HepG2 (cell line): ENCODE results near the gene LYRM1. TPM values are rescaled to one million over a fixed set of nuclear protein-coding genes. Genes with fewer than 3 reads are reported as not detected.
A peak's percentile ranks its signal among the peaks of the same experiment; 100 is the strongest.

Source experiments
- ARID3A ChIP-seq: IDR thresholded peaks from 2 replicates; pipeline ENCODE4 v1.6.1; 2012; ENCODE audit warnings: low read depth, low read length, improper control_type of control experiment
- CHCHD3 ChIP-seq: sonication (generic); formaldehyde crosslinking; IDR thresholded peaks from 2 replicates; pipeline ENCODE4 v1.8.0; 2022; ENCODE audit warnings: mild to moderate bottlenecking, missing genetic modification reagents, moderate library complexity
- HNRNPH1 ChIP-seq: fragments of 200-400 bp; formaldehyde crosslinking; optimal IDR thresholded peaks from 2 replicates; pipeline ENCODE3; 2017; ENCODE audit warnings: mild to moderate bottlenecking, low read depth, low read length
- JUNB ChIP-seq: sonication (generic); formaldehyde crosslinking; IDR thresholded peaks from 2 replicates; pipeline ENCODE4 v1.8.0; 2022; ENCODE audit warnings: missing genetic modification reagents, mild to moderate bottlenecking, borderline replicate concordance
- KAT7 ChIP-seq: IDR thresholded peaks from 2 replicates; pipeline ENCODE4 v1.6.1; 2018; ENCODE audit warnings: borderline replicate concordance, missing compliant biosample characterization
- KDM2A ChIP-seq: sonication (generic); formaldehyde crosslinking; IDR thresholded peaks from 2 replicates; pipeline ENCODE4 v1.4.0; 2020; ENCODE audit warnings: low read depth, missing genetic modification reagents, borderline replicate concordance
- MIXL1 ChIP-seq: IDR thresholded peaks from 2 replicates; pipeline ENCODE4 v1.6.1; 2016
- NAIF1 ChIP-seq: sonication (generic); formaldehyde crosslinking; IDR thresholded peaks from 2 replicates; pipeline ENCODE4 v1.5.0; 2020; ENCODE audit warnings: mild to moderate bottlenecking, missing genetic modification reagents, borderline replicate concordance
- REST ChIP-seq, 2 experiments: IDR thresholded peaks; 2 replicates each; pipeline ENCODE4 v1.6.1; 2011 to 2012; ENCODE audit warnings: low read length in 2 of 2, borderline replicate concordance in 1 of 2, low read depth in 1 of 2, mild to moderate bottlenecking in 1 of 2, moderate library complexity in 1 of 2
- RFX1 ChIP-seq: fragments of 450-650 bp; IDR thresholded peaks from 2 replicates; pipeline ENCODE4 v1.6.1; 2017
- SNRNP70 ChIP-seq: fragments of 200-400 bp; formaldehyde crosslinking; IDR thresholded peaks from 2 replicates; pipeline ENCODE4 v1.6.1; 2017; ENCODE audit warnings: mild to moderate bottlenecking, low read depth, low read length, moderate library complexity
- STAT5B ChIP-seq: sonication (generic); formaldehyde crosslinking; IDR thresholded peaks from 2 replicates; pipeline ENCODE4 v1.4.0; 2020; ENCODE audit warnings: missing genetic modification reagents
- TBX3 ChIP-seq: fragments of 450-650 bp; IDR thresholded peaks from 2 replicates; pipeline ENCODE4 v1.6.1; 2017; ENCODE audit warnings: antibody characterized with exemption, mild to moderate bottlenecking, inconsistent platforms, borderline replicate concordance
- ZEB1 ChIP-seq: IDR thresholded peaks from 2 replicates; pipeline ENCODE4 v1.6.1; 2012; ENCODE audit warnings: mild to moderate bottlenecking, low read depth, inconsistent platforms; ENCODE audit not compliant: insufficient replicate concordance
- ZFAT ChIP-seq: sonication (generic); formaldehyde crosslinking; conservative IDR thresholded peaks from 2 replicates; pipeline ENCODE4 v1.8.1; 2023; ENCODE audit warnings: missing genetic modification reagents, inconsistent platforms
- ZNF281 ChIP-seq: sonication (generic); formaldehyde crosslinking; IDR thresholded peaks from 2 replicates; pipeline ENCODE4 v1.4.0; 2020; ENCODE audit warnings: missing genetic modification reagents, borderline replicate concordance
- ZNF558 ChIP-seq: sonication (generic); formaldehyde crosslinking; IDR thresholded peaks from 2 replicates; pipeline ENCODE4 v1.9.0; 2022; ENCODE audit warnings: mild to moderate bottlenecking, missing genetic modification reagents, borderline replicate concordance
- ZNF564 ChIP-seq: sonication (generic); formaldehyde crosslinking; IDR thresholded peaks from 2 replicates; pipeline ENCODE4 v1.8.1; 2023; ENCODE audit warnings: mild to moderate bottlenecking, missing genetic modification reagents
- ZNF572 ChIP-seq: sonication (generic); formaldehyde crosslinking; IDR thresholded peaks from 2 replicates; pipeline ENCODE4 v1.5.1; 2020; ENCODE audit warnings: mild to moderate bottlenecking, missing genetic modification reagents
- ZNF841 ChIP-seq: sonication (generic); formaldehyde crosslinking; IDR thresholded peaks from 2 replicates; pipeline ENCODE4 v1.8.1; 2023; ENCODE audit warnings: missing genetic modification reagents, borderline replicate concordance
- ZSCAN22 ChIP-seq: sonication (generic); formaldehyde crosslinking; IDR thresholded peaks from 2 replicates; pipeline ENCODE4 v1.4.0; 2020; ENCODE audit warnings: mild to moderate bottlenecking, missing genetic modification reagents
- polyA plus RNA-seq, 8 experiments: library from polyadenylated mRNA; depleted of rRNA in 3 of 8; stranded (reverse) in 7 of 8; unstranded in 1 of 8; fragments of >200 nt; fragmentation: Illumina TruSeq in 4 of 8; extraction: Trizol in 4 of 8; gene quantifications; 2 replicates each; pipeline versions ENCODE4 v1.2.1 to v1.2.3, GENCODE V29; 2011 to 2016; ENCODE audit warnings: low read depth in 4 of 8, missing spikeins in 1 of 8, mixed read lengths in 1 of 8; ENCODE audit not compliant: insufficient read depth in 1 of 8
- total RNA-seq, 5 experiments: library from RNA; depleted of rRNA; stranded (reverse); fragments of >200 nt; fragmentation: Illumina TruSeq; extraction: Trizol; gene quantifications; 2 replicates each; pipeline ENCODE4 v1.2.3, GENCODE V29; 2016; ENCODE audit warnings: low read depth in 1 of 5
- TF ChIP-seq, protein P1 (sequence below): sonication (generic); formaldehyde crosslinking; IDR thresholded peaks from 2 replicates; pipeline ENCODE4 v1.4.0; 2020; ENCODE audit warnings: mild to moderate bottlenecking, missing genetic modification reagents

The LYRM1 gene
- total and polyA plus RNA-seq, 2 of the 13 experiments (the other 11 are each of a cell fraction or from before 2014, with no cell fraction given) = 59.2 to 82.6 TPM

- TF ChIP-seq KDM2A (CRISPR knock-in tag) (no peak), KAT7 (no peak), ARID3A (peak; percentile 72; the same call in 1 of the 2 replicates), ZNF281 (CRISPR knock-in tag) (no peak), RFX1 (no peak), SNRNP70 (no peak), HNRNPH1 (no peak), REST (IDR thresholded peaks at IDR 0.05; ENCODE audit: borderline replicate concordance in 1 of 2, low read depth in 1 of 2, low read length in 2 of 2) (no peak), STAT5B (CRISPR knock-in tag) (no peak), ZNF572 (no peak), MIXL1 (CRISPR knock-in tag) (no peak), JUNB (CRISPR knock-in tag) (no peak), TBX3 (peak; percentile 81; the same call in 1 of the 2 replicates), NAIF1 (CRISPR knock-in tag) (no peak), ZFAT (CRISPR knock-in tag) (no peak), ZSCAN22 (CRISPR knock-in tag) (no peak), ZEB1 (no peak), ZNF841 (CRISPR knock-in tag) (no peak), ZNF558 (CRISPR knock-in tag) (no peak), CHCHD3 (CRISPR knock-in tag) (no peak), ZNF564 (CRISPR knock-in tag) (no peak)
- TF ChIP-seq, protein P1, sequence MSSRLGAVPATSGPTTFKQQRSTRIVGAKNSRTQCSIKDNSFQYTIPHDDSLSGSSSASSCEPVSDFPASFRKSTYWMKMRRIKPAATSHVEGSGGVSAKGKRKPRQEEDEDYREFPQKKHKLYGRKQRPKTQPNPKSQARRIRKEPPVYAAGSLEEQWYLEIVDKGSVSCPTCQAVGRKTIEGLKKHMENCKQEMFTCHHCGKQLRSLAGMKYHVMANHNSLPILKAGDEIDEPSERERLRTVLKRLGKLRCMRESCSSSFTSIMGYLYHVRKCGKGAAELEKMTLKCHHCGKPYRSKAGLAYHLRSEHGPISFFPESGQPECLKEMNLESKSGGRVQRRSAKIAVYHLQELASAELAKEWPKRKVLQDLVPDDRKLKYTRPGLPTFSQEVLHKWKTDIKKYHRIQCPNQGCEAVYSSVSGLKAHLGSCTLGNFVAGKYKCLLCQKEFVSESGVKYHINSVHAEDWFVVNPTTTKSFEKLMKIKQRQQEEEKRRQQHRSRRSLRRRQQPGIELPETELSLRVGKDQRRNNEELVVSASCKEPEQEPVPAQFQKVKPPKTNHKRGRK = no peak
These were observed 45.6 kb upstream of the LYRM1 start (continued) for GRCh38 chr16:20854963-20855362.
